GM21528 (cell line): ENCODE results near the gene LPAR1.
"Not testable (repeated sequence)": the region's sequence is repeated elsewhere in the genome, so short reads cannot be mapped to it uniquely, and the experiment has no call there.

ENCODE experiments used
- ATAC-seq: cut with Tn5 transposase; IDR thresholded peaks from one replicate; pipeline ENCODE4 v1.9.1; 2021; ENCODE audit warnings: mild to moderate bottlenecking, moderate library complexity; ENCODE audit not compliant: unreplicated experiment, low FRiP score

LPAR1 gene

GRCh38 chr9:110891760-110892159, 146.5 kb downstream of the LPAR1 start:
- ATAC-seq: no peak

GRCh38 chr9:110890416-110890815, 147.9 kb downstream of the LPAR1 start:
- ATAC-seq: no peak

- ATAC-seq: no peak
Observed at GRCh38 chr9:110887276-110887675, 151.0 kb downstream of the LPAR1 start.

- no peak for ATAC-seq
Observed at GRCh38 chr9:110886832-110887231, 151.4 kb downstream of the LPAR1 start.

GRCh38 chr9:110880189-110880588, 158.1 kb downstream of the LPAR1 start:
- no peak for ATAC-seq

GRCh38 chr9:110877374-110877773, 160.9 kb downstream of the LPAR1 start:
- ATAC-seq: no peak

GRCh38 chr9:110876929-110877328, 161.3 kb downstream of the LPAR1 start:
- ATAC-seq: no peak

GRCh38 chr9:110874963-110875674, 163.2 kb downstream of the LPAR1 start:
- ATAC-seq: no peak

- no peak for ATAC-seq
Observed at GRCh38 chr9:110872920-110873319, 165.3 kb downstream of the LPAR1 start.

- no peak for ATAC-seq
Observed at GRCh38 chr9:110871736-110872135, 166.5 kb downstream of the LPAR1 start.

- no peak for ATAC-seq
Observed at GRCh38 chr9:110869931-110870330, 168.3 kb downstream of the LPAR1 start.

GRCh38 chr9:110864011-110864410, 174.3 kb downstream of the LPAR1 start:
- ATAC-seq: no peak

- ATAC-seq: not testable (repeated sequence)
Observed at GRCh38 chr9:110861370-110862110, 176.7 kb downstream of the LPAR1 start.

- ATAC-seq: no peak
Observed at GRCh38 chr9:110856772-110857171, 181.5 kb downstream of the LPAR1 start.

- no peak for ATAC-seq
Observed at GRCh38 chr9:110850401-110851135, 187.7 kb downstream of the LPAR1 start.

GRCh38 chr9:110847671-110848070, 190.6 kb downstream of the LPAR1 start:
- ATAC-seq: no peak

GRCh38 chr9:110846215-110846614, 192.1 kb downstream of the LPAR1 start:
- no peak for ATAC-seq

GRCh38 chr9:110844121-110844520, 194.1 kb downstream of the LPAR1 start:
- no peak for ATAC-seq

GRCh38 chr9:110842986-110843385, 195.3 kb downstream of the LPAR1 start:
- no peak for ATAC-seq

- no peak for ATAC-seq
Observed at GRCh38 chr9:110842169-110842568, 196.1 kb downstream of the LPAR1 start.

- ATAC-seq: no peak
Observed at GRCh38 chr9:110837401-110838005, 200.8 kb downstream of the LPAR1 start.
